GM12874 (cell line): ENCODE measurements around the gene HSD3B1.

Experiments used
- CTCF ChIP-seq: IDR thresholded peaks from 2 replicates; pipeline ENCODE4 v1.5.1; 2011; ENCODE audit warnings: low read depth, mild to moderate bottlenecking, control low read depth, low read length, moderate library complexity; ENCODE audit not compliant: insufficient read depth

HSD3B1 gene

GRCh38 chr1:119531606-119532323 is 24.8 kb downstream of the HSD3B1 start:
- TF ChIP-seq CTCF = no peak

GRCh38 chr1:119532324-119532910 is 25.4 kb downstream of the HSD3B1 start:
- TF ChIP-seq CTCF = no peak

GRCh38 chr1:119535381-119535780 is 28.4 kb downstream of the HSD3B1 start:
- no peak for TF ChIP-seq CTCF

- TF ChIP-seq CTCF = no peak
Measured at GRCh38 chr1:119537966-119538365, 31.0 kb downstream of the HSD3B1 start.

- TF ChIP-seq CTCF = no peak
Measured at GRCh38 chr1:119539636-119540035, 32.6 kb downstream of the HSD3B1 start.

- no peak for TF ChIP-seq CTCF
Measured at GRCh38 chr1:119541389-119541788, 34.4 kb downstream of the HSD3B1 start.

- TF ChIP-seq CTCF = no peak
Measured at GRCh38 chr1:119542492-119542946, 35.5 kb downstream of the HSD3B1 start.
